ENCODE data around the gene CCDC138. TPM values are rescaled to one million over a fixed set of nuclear protein-coding genes. Genes with fewer than 3 reads are reported as not detected.

Gene CCDC138
- total and polyA plus RNA-seq, 2 of the 13 experiments (the other 11 are each of a cell fraction or from before 2014, with no cell fraction given): 5.6 to 32.5 TPM

DNA sequence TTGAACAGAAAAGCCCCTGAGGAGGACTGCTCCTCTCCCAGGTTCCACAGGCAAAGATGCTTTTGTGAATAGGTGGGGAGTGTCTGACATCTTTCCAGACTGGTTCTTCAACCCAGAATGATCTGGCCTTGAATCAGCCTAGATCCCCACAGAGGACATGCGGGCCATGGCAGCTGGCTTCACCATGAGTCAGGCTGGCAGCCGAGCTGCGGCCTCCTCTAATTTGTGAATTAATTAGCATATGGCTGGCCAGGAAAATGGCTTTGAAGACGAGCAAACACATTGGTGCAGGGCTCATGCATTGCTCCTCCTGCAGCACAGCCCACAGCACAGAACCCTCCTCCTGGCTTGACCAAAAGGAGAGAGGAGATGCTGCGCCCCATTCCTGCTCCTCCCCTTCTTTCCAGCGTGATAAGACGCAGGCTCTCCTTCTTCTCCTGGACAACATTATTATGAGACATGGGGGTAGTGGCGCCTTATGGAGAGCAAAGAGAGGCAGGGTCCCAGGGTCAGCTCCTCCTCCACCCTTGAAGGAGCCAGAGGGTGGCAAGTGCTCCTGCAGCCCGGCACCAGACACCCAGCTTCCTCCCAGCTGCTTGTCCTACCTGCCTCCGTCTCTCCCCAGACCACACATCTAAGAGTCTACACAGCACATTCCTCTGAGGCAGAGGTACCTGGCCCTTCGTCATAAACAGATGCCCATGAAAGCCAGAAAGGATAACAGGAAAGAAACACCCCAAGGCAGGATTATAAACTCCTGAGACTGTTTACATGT is 135.8 kb downstream of the CCDC138 start:
- ATAC-seq: no peak
- Histone ChIP-seq H3K4me3 (replicated peaks in 1 of 3; ENCODE audit: insufficient read depth in 1 of 3, low read depth in 2 of 3, low read length in 3 of 3) (no peak overlapping the region), H3K9ac (ENCODE audit: insufficient read depth, low read depth, low read length) (no peak overlapping the region), H2AFZ (ENCODE audit: low read length) (no peak overlapping the region), H3K4me2 (ENCODE audit: low read depth, low read length) (no peak overlapping the region), H3K36me3 (replicated peaks in 1 of 2; ENCODE audit: control insufficient read depth in 1 of 2, insufficient read depth in 2 of 2, low read length in 2 of 2) (no peaks in the 10 kb centered on the region), H3K27me3 (ENCODE audit: control insufficient read depth in 1 of 2, insufficient read depth in 2 of 2, low read length in 2 of 2) (peaks cover 7 to 71% of the 10 kb centered on the region in 2 experiments; a peak in 4 of 5 replicates), H3K79me2 (ENCODE audit: insufficient read depth, low read length) (no peaks in the 10 kb centered on the region), H3K27ac (ENCODE audit: extremely low read length, insufficient read depth, low read length) (no peak overlapping the region), H4K20me1 (ENCODE audit: insufficient read depth, low read length) (no peaks in the 10 kb centered on the region), H3K4me1 (ENCODE audit: insufficient read depth, low read length) (peaks cover 11% of the 10 kb centered on the region), H3K9me3 (ENCODE audit: low read length) (no peaks in the 10 kb centered on the region)
- in situ Hi-C loops (cut with HindIII; ENCODE audit: extremely low pct_ligation_motif_present, low pct_unique_long_range_greater_than_20kb): no loop called here
- 55% methylated on average over 11 of the region's 11 CpGs for WGBS (ENCODE audit: low lambda C conversion rate)
- DNase-seq (ENCODE audit: low spot score): no peak
- intact Hi-C loops (cut with micrococcal nuclease; ENCODE audit: unreplicated experiment): no loop called here
- POLR2A ChIA-PET: no interaction called here
- CTCF ChIA-PET (ENCODE audit: low intra/inter-chr PET ratio, low total read pairs): no interaction called here
- BruUV-seq (replicated peaks): no TSS peak
- TF ChIP-seq ZNF160 (CRISPR knock-in tag; IDR thresholded peaks at IDR 0.05): no peak
- TF ChIP-seq, protein P1, sequence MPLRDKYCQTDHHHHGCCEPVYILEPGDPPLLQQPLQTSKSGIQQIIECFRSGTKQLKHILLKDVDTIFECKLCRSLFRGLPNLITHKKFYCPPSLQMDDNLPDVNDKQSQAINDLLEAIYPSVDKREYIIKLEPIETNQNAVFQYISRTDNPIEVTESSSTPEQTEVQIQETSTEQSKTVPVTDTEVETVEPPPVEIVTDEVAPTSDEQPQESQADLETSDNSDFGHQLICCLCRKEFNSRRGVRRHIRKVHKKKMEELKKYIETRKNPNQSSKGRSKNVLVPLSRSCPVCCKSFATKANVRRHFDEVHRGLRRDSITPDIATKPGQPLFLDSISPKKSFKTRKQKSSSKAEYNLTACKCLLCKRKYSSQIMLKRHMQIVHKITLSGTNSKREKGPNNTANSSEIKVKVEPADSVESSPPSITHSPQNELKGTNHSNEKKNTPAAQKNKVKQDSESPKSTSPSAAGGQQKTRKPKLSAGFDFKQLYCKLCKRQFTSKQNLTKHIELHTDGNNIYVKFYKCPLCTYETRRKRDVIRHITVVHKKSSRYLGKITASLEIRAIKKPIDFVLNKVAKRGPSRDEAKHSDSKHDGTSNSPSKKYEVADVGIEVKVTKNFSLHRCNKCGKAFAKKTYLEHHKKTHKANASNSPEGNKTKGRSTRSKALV (CRISPR knock-in tag; IDR thresholded peaks at IDR 0.05): no peak
- TF ChIP-seq PAX8 (CRISPR knock-in tag; IDR thresholded peaks at IDR 0.05; ENCODE audit: borderline replicate concordance): no peak
- TF ChIP-seq ZMAT3 (CRISPR knock-in tag; conservative IDR thresholded peaks at IDR 0.05): no peak
- TF ChIP-seq GTF2F1 (IDR thresholded peaks at IDR 0.05; ENCODE audit: low read length): no peak
- no peak for TF ChIP-seq ZNF251 (CRISPR knock-in tag; IDR thresholded peaks at IDR 0.05)
- TF ChIP-seq, protein P2, sequence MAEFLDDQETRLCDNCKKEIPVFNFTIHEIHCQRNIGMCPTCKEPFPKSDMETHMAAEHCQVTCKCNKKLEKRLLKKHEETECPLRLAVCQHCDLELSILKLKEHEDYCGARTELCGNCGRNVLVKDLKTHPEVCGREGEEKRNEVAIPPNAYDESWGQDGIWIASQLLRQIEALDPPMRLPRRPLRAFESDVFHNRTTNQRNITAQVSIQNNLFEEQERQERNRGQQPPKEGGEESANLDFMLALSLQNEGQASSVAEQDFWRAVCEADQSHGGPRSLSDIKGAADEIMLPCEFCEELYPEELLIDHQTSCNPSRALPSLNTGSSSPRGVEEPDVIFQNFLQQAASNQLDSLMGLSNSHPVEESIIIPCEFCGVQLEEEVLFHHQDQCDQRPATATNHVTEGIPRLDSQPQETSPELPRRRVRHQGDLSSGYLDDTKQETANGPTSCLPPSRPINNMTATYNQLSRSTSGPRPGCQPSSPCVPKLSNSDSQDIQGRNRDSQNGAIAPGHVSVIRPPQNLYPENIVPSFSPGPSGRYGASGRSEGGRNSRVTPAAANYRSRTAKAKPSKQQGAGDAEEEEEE (CRISPR knock-in tag; IDR thresholded peaks at IDR 0.05; ENCODE audit: borderline replicate concordance): no peak
- no peak for TF ChIP-seq ONECUT2 (CRISPR knock-in tag; IDR thresholded peaks at IDR 0.05)
- no peak for TF ChIP-seq ZNF382 (CRISPR knock-in tag; IDR thresholded peaks at IDR 0.05; ENCODE audit: borderline replicate concordance)
- no peak for TF ChIP-seq EZH2 (conservative IDR thresholded peaks at IDR 0.05; ENCODE audit: low read depth, low read length)
- TF ChIP-seq ZNF549 (CRISPR knock-in tag; IDR thresholded peaks at IDR 0.05): no peak
- TF ChIP-seq ZNF446 (CRISPR knock-in tag; IDR thresholded peaks at IDR 0.05): no peak
- TF ChIP-seq HOXA5 (CRISPR knock-in tag; IDR thresholded peaks at IDR 0.05): no peak
- TF ChIP-seq SP4 (CRISPR knock-in tag; IDR thresholded peaks at IDR 0.05): no peak
- TF ChIP-seq NR3C1 (CRISPR knock-in tag; IDR thresholded peaks at IDR 0.05): no peak
- TF ChIP-seq ZSCAN12 (CRISPR knock-in tag; IDR thresholded peaks at IDR 0.05): no peak
- no peak for TF ChIP-seq ZNF367 (CRISPR knock-in tag; IDR thresholded peaks at IDR 0.05; ENCODE audit: borderline replicate concordance)
- FAIRE-seq: no peak

Data from HepG2 (cell line).